A549 (cell line): ENCODE measurements around the gene GRIK2. TPM values are rescaled to one million over a fixed set of nuclear protein-coding genes. Genes with fewer than 3 reads are reported as not detected.

Experiments used
- ATAC-seq, 2 experiments: fragments of 200-7000 bp in 1 of 2; fragments of >200 bp in 1 of 2; cut with Nextera tagmentation in 1 of 2; cut with Tn5 transposase in 1 of 2; 3 replicates each; pipeline versions ENCODE4 v1.8.0 to v1.9.1; 2018 to 2020; ENCODE audit warnings: mild to moderate bottlenecking in 1 of 2, moderate library complexity in 1 of 2
- CTCF ChIA-PET: fragments of 300-600 bp; sonication (Branson Sonifier 250); formaldehyde crosslinking; extraction: SDS; loops from one replicate; lab custom pipeline; 2021; ENCODE audit warnings: antibody characterized with exemption, inconsistent platforms; lab: Yijun Ruan, JAX
- POLR2A ChIA-PET: fragments of 350-600 bp; formaldehyde crosslinking; extraction: SDS; loops from one replicate; lab custom pipeline; 2021; ENCODE audit warnings: antibody characterized with exemption, inconsistent platforms; lab: Yijun Ruan, JAX
- DNase-seq, 2 experiments: peaks; one replicate each; pipeline versions ENCODE4 v3.0.0 to v3.0.0-alpha.2; 2011 to 2016; ENCODE audit warnings: low read depth in 1 of 2, low spot score in 1 of 2
- FAIRE-seq: peaks from 2 replicates; lab custom pipeline; 2011; peaks lifted over from hg19 to GRCh38; lab: Jason Lieb, UNC
- H3K27ac ChIP-seq, 2 experiments: fragments of >200 bp; sonication (Bioruptor Twin); formaldehyde crosslinking; 3 replicates each; pipeline ENCODE4 v1.5.1; 2016 to 2017
- H3K4me1 ChIP-seq: fragments of >200 bp; sonication (Bioruptor Twin); formaldehyde crosslinking; 3 replicates; pipeline ENCODE4 v1.6.1; 2016
- H3K4me2 ChIP-seq: fragments of >200 bp; sonication (Bioruptor Twin); formaldehyde crosslinking; 3 replicates; pipeline ENCODE4 v1.6.1; 2016
- H3K4me3 ChIP-seq: fragments of >200 bp; sonication (Bioruptor Twin); formaldehyde crosslinking; 3 replicates; pipeline ENCODE4 v1.5.1; 2016
- H3K9me3 ChIP-seq: fragments of >200 bp; sonication (Bioruptor Twin); formaldehyde crosslinking; 3 replicates; pipeline ENCODE4 v1.6.1; 2016
- BHLHE40 ChIP-seq: IDR thresholded peaks from 2 replicates; pipeline ENCODE4 v1.6.1; 2012; ENCODE audit warnings: low read depth, low read length, inconsistent platforms
- CBX8 ChIP-seq: fragments of 200-600 bp; sonication (generic); IDR thresholded peaks from 2 replicates; pipeline ENCODE4 v1.6.1; 2016
- CEBPB ChIP-seq, 2 experiments: fragments of >200 bp in 1 of 2; sonication (Bioruptor Twin) in 1 of 2; formaldehyde crosslinking in 1 of 2; IDR thresholded peaks; 2 replicates each; pipeline ENCODE4 v1.6.1; 2012 to 2016
- CHD2 ChIP-seq: fragments of 150-350 bp; IDR thresholded peaks from 2 replicates; pipeline ENCODE4 v1.6.1; 2014; ENCODE audit warnings: low read length; ENCODE audit not compliant: partially characterized antibody
- ESRRA ChIP-seq: fragments of 150-350 bp; IDR thresholded peaks from 2 replicates; pipeline ENCODE4 v1.6.1; 2014; ENCODE audit warnings: mild to moderate bottlenecking, low read length, borderline replicate concordance
- FOSL2 ChIP-seq, 2 experiments: fragments of 450-650 bp in 1 of 2; fragments of >200 bp in 1 of 2; sonication (Bioruptor Twin) in 1 of 2; formaldehyde crosslinking; IDR thresholded peaks; 2 replicates each; pipeline versions ENCODE4 v1.5.0 to v1.6.1; 2016 to 2020; ENCODE audit warnings: mild to moderate bottlenecking in 1 of 2, moderate library complexity in 1 of 2
- GATA3 ChIP-seq: IDR thresholded peaks from 2 replicates; pipeline ENCODE4 v1.6.1; 2012; ENCODE audit warnings: borderline replicate concordance
- HDAC2 ChIP-seq: fragments of 200-600 bp; sonication (generic); IDR thresholded peaks from 2 replicates; pipeline ENCODE4 v1.6.1; 2016
- HEYL ChIP-seq: fragments of 250-450 bp; sonication (Bioruptor Pico); IDR thresholded peaks from 2 replicates; pipeline ENCODE4 v1.8.0; 2021; ENCODE audit warnings: mild to moderate bottlenecking, moderate library complexity
- HOXA7 ChIP-seq: fragments of 250-450 bp; sonication (Bioruptor Pico); IDR thresholded peaks from 2 replicates; pipeline ENCODE4 v1.5.0; 2020; ENCODE audit warnings: mild to moderate bottlenecking, moderate library complexity
- JUN ChIP-seq, 2 experiments: fragments of >200 bp; sonication (Bioruptor Twin); formaldehyde crosslinking; IDR thresholded peaks; 2 replicates in 1 of 2; 3 replicates in 1 of 2; pipeline ENCODE4 v1.6.1; 2016 to 2017
- KDM5A ChIP-seq: fragments of 200-600 bp; sonication (generic); IDR thresholded peaks from 2 replicates; pipeline ENCODE4 v1.6.1; 2016; ENCODE audit warnings: antibody characterized with exemption, mild to moderate bottlenecking
- MAFK ChIP-seq: fragments of 450-650 bp; IDR thresholded peaks from 2 replicates; pipeline ENCODE4 v1.6.1; 2014; ENCODE audit not compliant: partially characterized antibody
- MYC ChIP-seq: IDR thresholded peaks from 2 replicates; pipeline ENCODE4 v1.6.1; 2012; ENCODE audit warnings: mild to moderate bottlenecking, inconsistent platforms, low read length, improper control_type of control experiment, borderline replicate concordance
- NFE2L2 ChIP-seq: fragments of 150-350 bp; conservative IDR thresholded peaks from 2 replicates; pipeline ENCODE4 v1.6.1; 2014; ENCODE audit warnings: low read length
- NPAS2 ChIP-seq: fragments of 250-450 bp; sonication (Bioruptor Pico); IDR thresholded peaks from 2 replicates; pipeline ENCODE4 v1.8.0; 2022; ENCODE audit warnings: mild to moderate bottlenecking, moderate library complexity, borderline replicate concordance
- NR3C1 ChIP-seq: fragments of >200 bp; sonication (Bioruptor Twin); formaldehyde crosslinking; IDR thresholded peaks from 3 replicates; pipeline ENCODE4 v1.6.1; 2017
- PHF8 ChIP-seq: fragments of 200-600 bp; sonication (generic); IDR thresholded peaks from 2 replicates; pipeline ENCODE4 v1.6.1; 2016; ENCODE audit warnings: low read depth, mild to moderate bottlenecking, antibody characterized with exemption, moderate library complexity, borderline replicate concordance
- POLR2A ChIP-seq: IDR thresholded peaks from 2 replicates; pipeline ENCODE4 v1.6.1; 2012; ENCODE audit warnings: mild to moderate bottlenecking, low read length
- RARB ChIP-seq: fragments of 250-450 bp; sonication (Bioruptor Pico); IDR thresholded peaks from 2 replicates; pipeline ENCODE4 v1.8.0; 2021; ENCODE audit warnings: mild to moderate bottlenecking, moderate library complexity
- SMC3 ChIP-seq: fragments of >200 bp; sonication (Bioruptor Twin); formaldehyde crosslinking; IDR thresholded peaks from 3 replicates; pipeline ENCODE4 v1.6.1; 2018; ENCODE audit warnings: inconsistent platforms
- TFCP2L1 ChIP-seq: fragments of 250-450 bp; sonication (Bioruptor Pico); IDR thresholded peaks from 2 replicates; pipeline ENCODE4 v1.5.0; 2021; ENCODE audit warnings: mild to moderate bottlenecking
- WGBS: methylation state at CpG from one replicate; pipeline ENCODE4 v1.1.6; 2017; ENCODE audit errors: missing lambda C conversion rate; 5-methylcytosine and 5-hydroxymethylcytosine counted together
- polyA plus RNA-seq, 4 experiments: library from polyadenylated mRNA; depleted of rRNA in 3 of 4; stranded (reverse); fragments of >200 nt; fragmentation: RNase III in 1 of 4; extraction: RNeasy Plus Mini Kit Qiagen cat#74134 plus additional on column Dnase treatment in 1 of 4; gene quantifications; 2 replicates in 3 of 4; 3 replicates in 1 of 4; pipeline ENCODE4 v1.2.3, GENCODE V29; 2011 to 2017
- TF ChIP-seq, protein P1 (sequence below): IDR thresholded peaks from 2 replicates; pipeline ENCODE4 v1.6.1; 2012
- TF ChIP-seq, protein P2 (sequence below): fragments of 450-650 bp; IDR thresholded peaks from 2 replicates; pipeline ENCODE4 v1.6.1; 2014; ENCODE audit warnings: antibody characterized with exemption
- TF ChIP-seq, protein P3 (sequence below): IDR thresholded peaks from 2 replicates; pipeline ENCODE4 v1.6.1; 2012; ENCODE audit warnings: low read depth, borderline replicate concordance
- TF ChIP-seq, protein P4 (sequence below): fragments of 250-450 bp; sonication (Bioruptor Pico); IDR thresholded peaks from 2 replicates; pipeline ENCODE4 v1.5.0; 2020; ENCODE audit warnings: low read depth, mild to moderate bottlenecking, moderate library complexity
- TF ChIP-seq, protein P5 (sequence below): fragments of 200-600 bp; sonication (generic); IDR thresholded peaks from 2 replicates; pipeline ENCODE4 v1.6.1; 2016; ENCODE audit warnings: antibody characterized with exemption, mild to moderate bottlenecking, moderate library complexity
- TF ChIP-seq, protein P6 (sequence below): fragments of >200 bp; sonication (Bioruptor Twin); formaldehyde crosslinking; IDR thresholded peaks from 3 replicates; pipeline ENCODE4 v1.5.1; 2016

Gene GRIK2
- polyA plus RNA-seq, 2 of the 4 experiments (the other 2 are of a cell fraction), result 0.56 to 0.65 TPM

DNA sequence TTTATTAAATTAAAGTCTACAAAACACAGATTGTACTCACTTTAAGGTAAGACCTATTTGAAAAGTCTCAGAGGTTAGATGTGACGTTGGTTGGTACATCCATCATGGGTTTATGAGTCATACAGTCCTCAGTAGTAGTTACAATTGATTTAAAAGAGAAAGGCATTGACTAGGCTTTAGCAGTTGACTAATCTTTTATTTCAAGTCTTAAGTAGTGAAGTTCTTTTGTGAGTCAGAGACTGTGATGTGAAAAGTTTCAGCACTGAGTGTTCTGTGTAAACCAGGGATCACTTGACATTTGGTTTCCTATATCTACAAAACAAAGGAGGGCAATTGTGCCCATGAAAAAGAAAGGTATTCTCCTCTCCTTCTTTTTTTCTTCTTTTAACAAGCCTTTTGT lies 221.3 kb downstream of the GRIK2 start:
- 4% methylated on average over 1 of the region's 1 CpG for WGBS
- ChIA-PET CTCF (no interaction called here), POLR2A (no interaction called here)
- FAIRE-seq (no peak), DNase-seq (peak in 1 of 2 experiments; percentile 4), ATAC-seq (no peak; a peak in 1 of 6 replicates)
- no peak overlapping the region; a peak in 1 of 6 replicates for H3K27ac ChIP-seq
- no peaks in the 10 kb centered on the region for H3K4me1 ChIP-seq
- no peaks in the 10 kb centered on the region for H3K9me3 ChIP-seq
- H3K4me3 ChIP-seq, result no peak overlapping the region
- TF ChIP-seq FOSL2 (IDR thresholded peaks at IDR 0.05) (no peak), FOSL2 (CRISPR knock-in tag; IDR thresholded peaks at IDR 0.05) (0 out of 2 replicates have a peak, but pooled peaks have one; percentile 4), MYC (no peak)
- no peak overlapping the region for H3K4me2 ChIP-seq

DNA sequence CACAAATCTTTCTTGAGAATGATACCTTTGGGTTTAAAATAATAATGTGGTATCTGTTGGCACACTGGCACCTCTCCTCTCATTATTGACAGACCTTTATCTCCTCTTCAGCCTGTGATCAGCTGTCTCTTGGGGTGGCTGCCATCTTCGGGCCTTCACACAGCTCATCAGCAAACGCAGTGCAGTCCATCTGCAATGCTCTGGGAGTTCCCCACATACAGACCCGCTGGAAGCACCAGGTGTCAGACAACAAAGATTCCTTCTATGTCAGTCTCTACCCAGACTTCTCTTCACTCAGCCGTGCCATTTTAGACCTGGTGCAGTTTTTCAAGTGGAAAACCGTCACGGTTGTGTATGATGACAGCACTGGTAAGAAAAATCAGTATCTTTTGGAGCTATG lies 232.8 kb downstream of the GRIK2 start:
- ATAC-seq (no peak), FAIRE-seq (no peak), DNase-seq (no peak)
- H3K4me1 ChIP-seq, result no peaks in the 10 kb centered on the region
- ChIA-PET POLR2A (no interaction called here), CTCF (no interaction called here)
- no peak overlapping the region for H3K4me2 ChIP-seq
- WGBS, result 27% methylated on average over 6 of the region's 6 CpGs
- TF ChIP-seq ESRRA (no peak), NPAS2 (CRISPR knock-in tag) (no peak), NFE2L2 (no peak), NR3C1 (no peak), CEBPB (IDR thresholded peaks at IDR 0.05) (no peak), CHD2 (no peak), POLR2A (no peak), KDM5A (no peak), CBX8 (no peak), TFCP2L1 (CRISPR knock-in tag) (no peak), SMC3 (no peak)
- TF ChIP-seq, protein P1, sequence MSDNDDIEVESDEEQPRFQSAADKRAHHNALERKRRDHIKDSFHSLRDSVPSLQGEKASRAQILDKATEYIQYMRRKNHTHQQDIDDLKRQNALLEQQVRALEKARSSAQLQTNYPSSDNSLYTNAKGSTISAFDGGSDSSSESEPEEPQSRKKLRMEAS, result no peak
- TF ChIP-seq, protein P2, sequence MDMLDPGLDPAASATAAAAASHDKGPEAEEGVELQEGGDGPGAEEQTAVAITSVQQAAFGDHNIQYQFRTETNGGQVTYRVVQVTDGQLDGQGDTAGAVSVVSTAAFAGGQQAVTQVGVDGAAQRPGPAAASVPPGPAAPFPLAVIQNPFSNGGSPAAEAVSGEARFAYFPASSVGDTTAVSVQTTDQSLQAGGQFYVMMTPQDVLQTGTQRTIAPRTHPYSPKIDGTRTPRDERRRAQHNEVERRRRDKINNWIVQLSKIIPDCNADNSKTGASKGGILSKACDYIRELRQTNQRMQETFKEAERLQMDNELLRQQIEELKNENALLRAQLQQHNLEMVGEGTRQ, result no peak
- TF ChIP-seq, protein P3, sequence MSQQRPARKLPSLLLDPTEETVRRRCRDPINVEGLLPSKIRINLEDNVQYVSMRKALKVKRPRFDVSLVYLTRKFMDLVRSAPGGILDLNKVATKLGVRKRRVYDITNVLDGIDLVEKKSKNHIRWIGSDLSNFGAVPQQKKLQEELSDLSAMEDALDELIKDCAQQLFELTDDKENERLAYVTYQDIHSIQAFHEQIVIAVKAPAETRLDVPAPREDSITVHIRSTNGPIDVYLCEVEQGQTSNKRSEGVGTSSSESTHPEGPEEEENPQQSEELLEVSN, result no peak
- TF ChIP-seq, all 56 proteins: peak for 0
- Histone ChIP-seq H3K27ac (no peak overlapping the region), H3K9me3 (no peaks in the 10 kb centered on the region), H3K4me3 (no peak overlapping the region)

DNA sequence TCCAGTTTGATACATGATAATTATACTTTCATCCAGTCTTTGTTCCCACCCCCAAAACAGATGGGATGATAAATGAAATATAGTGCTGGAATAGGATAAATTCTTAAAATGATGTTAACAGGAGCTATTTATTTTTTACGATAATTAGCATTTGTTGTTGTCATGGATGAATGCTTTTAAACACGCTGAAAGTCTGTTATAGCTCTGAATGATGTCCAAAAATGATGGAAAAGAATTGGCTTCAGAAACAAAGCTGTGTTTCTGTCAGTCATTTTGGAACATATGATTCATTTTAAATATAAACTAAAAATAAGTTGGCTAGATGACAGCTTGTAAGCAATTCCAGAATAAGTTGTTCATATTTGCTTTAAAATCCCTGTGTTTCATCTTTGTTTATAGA lies 237.4 kb downstream of the GRIK2 start:
- WGBS, result 28% methylated on average over 2 of the region's 2 CpGs
- ATAC-seq (no peak), FAIRE-seq (no peak), DNase-seq (no peak)
- Histone ChIP-seq H3K27ac (no peak overlapping the region), H3K9me3 (no peaks in the 10 kb centered on the region), H3K4me2 (no peak overlapping the region), H3K4me3 (no peak overlapping the region), H3K4me1 (no peaks in the 10 kb centered on the region)
- POLR2A ChIA-PET, result no interaction called here
- CTCF ChIA-PET, result no interaction called here
- TF ChIP-seq GATA3 (no peak), RARB (CRISPR knock-in tag) (no peak), MAFK (no peak), JUN (IDR thresholded peaks at IDR 0.05) (no peak), HDAC2 (no peak), PHF8 (no peak), HOXA7 (CRISPR knock-in tag) (no peak), BHLHE40 (no peak), FOSL2 (IDR thresholded peaks at IDR 0.05) (no peak), FOSL2 (CRISPR knock-in tag; IDR thresholded peaks at IDR 0.05) (no peak), HEYL (CRISPR knock-in tag) (no peak)
- TF ChIP-seq, protein P4, sequence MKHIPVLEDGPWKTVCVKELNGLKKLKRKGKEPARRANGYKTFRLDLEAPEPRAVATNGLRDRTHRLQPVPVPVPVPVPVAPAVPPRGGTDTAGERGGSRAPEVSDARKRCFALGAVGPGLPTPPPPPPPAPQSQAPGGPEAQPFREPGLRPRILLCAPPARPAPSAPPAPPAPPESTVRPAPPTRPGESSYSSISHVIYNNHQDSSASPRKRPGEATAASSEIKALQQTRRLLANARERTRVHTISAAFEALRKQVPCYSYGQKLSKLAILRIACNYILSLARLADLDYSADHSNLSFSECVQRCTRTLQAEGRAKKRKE, result no peak
- TF ChIP-seq, protein P3, result no peak
- TF ChIP-seq, protein P5, sequence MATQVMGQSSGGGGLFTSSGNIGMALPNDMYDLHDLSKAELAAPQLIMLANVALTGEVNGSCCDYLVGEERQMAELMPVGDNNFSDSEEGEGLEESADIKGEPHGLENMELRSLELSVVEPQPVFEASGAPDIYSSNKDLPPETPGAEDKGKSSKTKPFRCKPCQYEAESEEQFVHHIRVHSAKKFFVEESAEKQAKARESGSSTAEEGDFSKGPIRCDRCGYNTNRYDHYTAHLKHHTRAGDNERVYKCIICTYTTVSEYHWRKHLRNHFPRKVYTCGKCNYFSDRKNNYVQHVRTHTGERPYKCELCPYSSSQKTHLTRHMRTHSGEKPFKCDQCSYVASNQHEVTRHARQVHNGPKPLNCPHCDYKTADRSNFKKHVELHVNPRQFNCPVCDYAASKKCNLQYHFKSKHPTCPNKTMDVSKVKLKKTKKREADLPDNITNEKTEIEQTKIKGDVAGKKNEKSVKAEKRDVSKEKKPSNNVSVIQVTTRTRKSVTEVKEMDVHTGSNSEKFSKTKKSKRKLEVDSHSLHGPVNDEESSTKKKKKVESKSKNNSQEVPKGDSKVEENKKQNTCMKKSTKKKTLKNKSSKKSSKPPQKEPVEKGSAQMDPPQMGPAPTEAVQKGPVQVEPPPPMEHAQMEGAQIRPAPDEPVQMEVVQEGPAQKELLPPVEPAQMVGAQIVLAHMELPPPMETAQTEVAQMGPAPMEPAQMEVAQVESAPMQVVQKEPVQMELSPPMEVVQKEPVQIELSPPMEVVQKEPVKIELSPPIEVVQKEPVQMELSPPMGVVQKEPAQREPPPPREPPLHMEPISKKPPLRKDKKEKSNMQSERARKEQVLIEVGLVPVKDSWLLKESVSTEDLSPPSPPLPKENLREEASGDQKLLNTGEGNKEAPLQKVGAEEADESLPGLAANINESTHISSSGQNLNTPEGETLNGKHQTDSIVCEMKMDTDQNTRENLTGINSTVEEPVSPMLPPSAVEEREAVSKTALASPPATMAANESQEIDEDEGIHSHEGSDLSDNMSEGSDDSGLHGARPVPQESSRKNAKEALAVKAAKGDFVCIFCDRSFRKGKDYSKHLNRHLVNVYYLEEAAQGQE, result no peak
- TF ChIP-seq, protein P6, sequence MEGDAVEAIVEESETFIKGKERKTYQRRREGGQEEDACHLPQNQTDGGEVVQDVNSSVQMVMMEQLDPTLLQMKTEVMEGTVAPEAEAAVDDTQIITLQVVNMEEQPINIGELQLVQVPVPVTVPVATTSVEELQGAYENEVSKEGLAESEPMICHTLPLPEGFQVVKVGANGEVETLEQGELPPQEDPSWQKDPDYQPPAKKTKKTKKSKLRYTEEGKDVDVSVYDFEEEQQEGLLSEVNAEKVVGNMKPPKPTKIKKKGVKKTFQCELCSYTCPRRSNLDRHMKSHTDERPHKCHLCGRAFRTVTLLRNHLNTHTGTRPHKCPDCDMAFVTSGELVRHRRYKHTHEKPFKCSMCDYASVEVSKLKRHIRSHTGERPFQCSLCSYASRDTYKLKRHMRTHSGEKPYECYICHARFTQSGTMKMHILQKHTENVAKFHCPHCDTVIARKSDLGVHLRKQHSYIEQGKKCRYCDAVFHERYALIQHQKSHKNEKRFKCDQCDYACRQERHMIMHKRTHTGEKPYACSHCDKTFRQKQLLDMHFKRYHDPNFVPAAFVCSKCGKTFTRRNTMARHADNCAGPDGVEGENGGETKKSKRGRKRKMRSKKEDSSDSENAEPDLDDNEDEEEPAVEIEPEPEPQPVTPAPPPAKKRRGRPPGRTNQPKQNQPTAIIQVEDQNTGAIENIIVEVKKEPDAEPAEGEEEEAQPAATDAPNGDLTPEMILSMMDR, result no peak
